C4-2B (cell line): ENCODE results near the gene SMIM3.
"Not testable (repeated sequence)": the region's sequence is repeated elsewhere in the genome, so short reads cannot be mapped to it uniquely, and the experiment has no call there.

ENCODE experiments used
- H3K27ac ChIP-seq: fragments of 450-650 bp; 2 replicates; pipeline ENCODE4 v1.5.1; 2017
- ZFX ChIP-seq: fragments of 450-650 bp; IDR thresholded peaks from 2 replicates; pipeline ENCODE4 v1.6.1; 2017
- TF ChIP-seq, protein P1 (sequence below): fragments of 450-650 bp; conservative IDR thresholded peaks from 2 replicates; pipeline ENCODE4 v1.5.1; 2017; ENCODE audit warnings: mild to moderate bottlenecking

Gene SMIM3

DNA sequence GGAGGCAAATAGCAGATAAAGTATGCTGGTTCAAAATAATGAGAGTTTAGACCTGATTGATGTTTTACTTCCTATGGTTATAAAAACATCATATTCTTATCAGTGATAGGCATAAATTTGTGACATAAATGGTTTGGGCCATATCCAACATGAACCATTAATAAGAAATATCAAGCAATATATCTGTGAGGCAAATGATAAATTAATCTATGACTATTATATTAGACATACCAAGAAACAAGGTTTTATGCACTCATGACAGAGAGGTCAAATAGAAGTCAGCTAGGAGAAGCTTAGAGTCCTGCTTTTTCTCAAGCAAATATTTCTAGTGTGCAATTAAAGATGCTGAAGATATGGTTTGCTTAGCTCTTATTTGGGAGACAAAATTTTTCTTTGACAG is 10.4 kb downstream of the SMIM3 start:
- no peak overlapping the region for H3K27ac ChIP-seq

GRCh38 chr5:150789450-150789849 is 10.9 kb downstream of the SMIM3 start:
- TF ChIP-seq ZFX = no peak
- TF ChIP-seq, protein P1, sequence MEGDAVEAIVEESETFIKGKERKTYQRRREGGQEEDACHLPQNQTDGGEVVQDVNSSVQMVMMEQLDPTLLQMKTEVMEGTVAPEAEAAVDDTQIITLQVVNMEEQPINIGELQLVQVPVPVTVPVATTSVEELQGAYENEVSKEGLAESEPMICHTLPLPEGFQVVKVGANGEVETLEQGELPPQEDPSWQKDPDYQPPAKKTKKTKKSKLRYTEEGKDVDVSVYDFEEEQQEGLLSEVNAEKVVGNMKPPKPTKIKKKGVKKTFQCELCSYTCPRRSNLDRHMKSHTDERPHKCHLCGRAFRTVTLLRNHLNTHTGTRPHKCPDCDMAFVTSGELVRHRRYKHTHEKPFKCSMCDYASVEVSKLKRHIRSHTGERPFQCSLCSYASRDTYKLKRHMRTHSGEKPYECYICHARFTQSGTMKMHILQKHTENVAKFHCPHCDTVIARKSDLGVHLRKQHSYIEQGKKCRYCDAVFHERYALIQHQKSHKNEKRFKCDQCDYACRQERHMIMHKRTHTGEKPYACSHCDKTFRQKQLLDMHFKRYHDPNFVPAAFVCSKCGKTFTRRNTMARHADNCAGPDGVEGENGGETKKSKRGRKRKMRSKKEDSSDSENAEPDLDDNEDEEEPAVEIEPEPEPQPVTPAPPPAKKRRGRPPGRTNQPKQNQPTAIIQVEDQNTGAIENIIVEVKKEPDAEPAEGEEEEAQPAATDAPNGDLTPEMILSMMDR = no peak
- H3K27ac ChIP-seq = no peak overlapping the region

More for the DNA sequence above, 10.4 kb downstream of the SMIM3 start:
- TF ChIP-seq ZFX = no peak
- TF ChIP-seq, protein P1 = no peak

- TF ChIP-seq, protein P1 = no peak
- TF ChIP-seq ZFX = no peak
- no peak overlapping the region for H3K27ac ChIP-seq
Measured at GRCh38 chr5:150789943-150790611, 11.5 kb downstream of the SMIM3 start.

DNA sequence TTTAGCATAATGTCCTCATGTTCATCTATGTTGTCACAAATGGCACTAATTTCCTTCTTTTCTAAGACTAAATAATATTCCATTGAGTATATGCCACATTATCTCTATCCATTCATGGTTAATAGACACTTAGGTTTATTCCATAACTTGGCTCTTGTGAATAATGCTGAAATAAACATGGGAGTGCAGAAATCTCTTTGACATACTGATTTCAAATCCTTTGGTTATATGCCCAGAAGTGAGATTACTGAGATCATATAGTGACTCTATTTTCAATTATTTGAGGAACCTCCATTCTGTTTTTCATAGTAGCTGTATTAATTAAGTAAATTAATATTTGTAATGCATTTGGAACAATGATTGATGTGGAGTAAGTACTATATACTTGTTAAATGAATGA is 13.0 kb downstream of the SMIM3 start:
- H3K27ac ChIP-seq = no peak overlapping the region
- TF ChIP-seq ZFX = no peak
- TF ChIP-seq, protein P1 = no peak

DNA sequence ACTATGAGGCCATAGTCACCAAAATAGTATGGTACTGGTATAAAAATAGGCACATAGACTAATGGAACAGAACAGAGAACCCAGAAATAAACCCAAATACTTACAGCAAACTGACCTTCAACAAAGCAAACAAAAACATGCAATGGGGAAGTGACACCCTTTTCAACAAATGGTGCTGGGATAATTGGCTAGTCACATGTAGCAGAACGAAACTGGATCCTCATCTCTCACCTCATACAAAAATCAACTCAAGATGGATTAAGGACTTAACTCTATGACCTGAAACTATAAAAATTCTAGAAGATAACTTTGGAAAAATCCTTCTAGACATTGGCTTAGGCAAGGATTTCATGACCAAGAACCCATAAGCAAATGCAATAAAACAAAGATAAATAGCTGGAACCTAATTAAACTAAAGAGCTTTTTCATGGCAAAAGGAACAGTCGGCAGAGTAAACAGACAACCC is 14.9 kb downstream of the SMIM3 start:
- not testable (repeated sequence) for H3K27ac ChIP-seq

- no peak overlapping the region for H3K27ac ChIP-seq
- TF ChIP-seq, protein P1 = no peak
- TF ChIP-seq ZFX = no peak
Measured at GRCh38 chr5:150794927-150795326, 16.4 kb downstream of the SMIM3 start.

- H3K27ac ChIP-seq = no peak overlapping the region
- no peak for TF ChIP-seq ZFX
- TF ChIP-seq, protein P1 = no peak
Measured at GRCh38 chr5:150797384-150797783, 18.8 kb downstream of the SMIM3 start.
